Mucosa of rectum (tissue), 2 donors: ENCODE data around the gene RAB19.

Experiments used
- H3K27ac ChIP-seq, 2 donors: one replicate each; pipeline ENCODE4 v1.7.0; 2013; ENCODE audit warnings: inconsistent platforms in 2 of 2, low read depth in 2 of 2, low read length in 2 of 2
- H3K27me3 ChIP-seq, 2 donors: one replicate each; pipeline ENCODE4 v1.7.0; 2013; ENCODE audit warnings: low read length in 2 of 2; ENCODE audit not compliant: control insufficient read depth in 2 of 2, insufficient read depth in 2 of 2
- H3K36me3 ChIP-seq, 2 donors: one replicate each; pipeline ENCODE4 v1.7.0; 2013; ENCODE audit warnings: low read length in 2 of 2; ENCODE audit not compliant: control insufficient read depth in 2 of 2, insufficient read depth in 2 of 2
- H3K4me1 ChIP-seq, 2 donors: one replicate each; pipeline ENCODE4 v1.7.0; 2013; ENCODE audit warnings: low read length in 2 of 2, mild to moderate bottlenecking in 1 of 2; ENCODE audit not compliant: control insufficient read depth in 2 of 2, insufficient read depth in 2 of 2
- H3K4me3 ChIP-seq, 2 donors: one replicate each; pipeline ENCODE4 v1.7.0; 2013; ENCODE audit warnings: low read length in 2 of 2
- H3K9ac ChIP-seq, 2 donors: one replicate each; pipeline ENCODE4 v1.7.0; 2013; ENCODE audit warnings: low read length in 2 of 2, low read depth in 1 of 2, mild to moderate bottlenecking in 1 of 2
- H3K9me3 ChIP-seq, 2 donors: one replicate each; pipeline ENCODE4 v1.7.0; 2013; ENCODE audit warnings: low read length in 2 of 2; ENCODE audit not compliant: control insufficient read depth in 2 of 2
- donor health status: healthy.
- donor health status: Normal muscosa, but diverticular disease.

The RAB19 gene

DNA sequence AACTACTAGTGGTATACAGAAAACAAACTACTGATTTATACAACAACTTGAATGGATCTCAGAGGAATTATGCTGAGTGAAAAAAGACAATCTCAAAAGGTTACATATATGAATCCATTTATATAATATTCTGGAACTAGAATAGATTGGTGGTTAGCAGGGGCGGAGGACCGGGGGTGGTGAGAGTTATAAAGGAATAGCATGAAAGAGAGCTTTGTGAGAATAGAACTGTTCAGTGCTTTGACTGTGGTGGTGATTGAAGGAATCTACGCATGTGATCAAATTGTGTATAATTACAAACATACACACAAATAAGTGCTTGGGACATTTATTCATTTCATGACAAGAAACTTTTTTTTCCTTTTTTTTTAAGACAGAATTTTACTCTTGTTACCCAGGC, 19.6 kb downstream of the RAB19 start:
- no peak overlapping the region for H3K27ac ChIP-seq
- H3K9me3 ChIP-seq, result no peaks in the 10 kb centered on the region
- H3K4me1 ChIP-seq, result no peaks in the 10 kb centered on the region
- H3K4me3 ChIP-seq, result no peak overlapping the region
- H3K27me3 ChIP-seq, result no peaks in the 10 kb centered on the region
- H3K36me3 ChIP-seq, result peaks cover 0 to 7% of the 10 kb centered on the region in 2 donors
- no peak overlapping the region for H3K9ac ChIP-seq

DNA sequence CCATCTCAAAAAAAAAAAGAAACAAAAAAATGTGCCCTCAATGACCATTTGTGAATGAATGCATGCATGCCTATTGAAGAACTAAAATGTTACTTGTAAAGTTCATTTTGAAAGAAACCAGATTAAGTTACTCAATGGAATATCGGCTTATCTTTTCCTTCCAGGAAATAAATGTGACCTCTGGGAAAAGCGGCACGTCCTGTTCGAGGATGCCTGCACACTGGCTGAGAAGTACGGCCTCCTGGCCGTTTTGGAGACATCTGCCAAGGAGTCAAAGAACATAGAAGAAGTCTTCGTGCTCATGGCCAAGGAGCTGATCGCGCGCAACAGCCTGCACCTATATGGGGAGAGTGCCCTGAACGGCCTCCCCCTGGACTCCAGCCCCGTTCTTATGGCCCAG, 21.9 kb downstream of the RAB19 start:
- Histone ChIP-seq H3K9me3 (no peaks in the 10 kb centered on the region), H3K27ac (no peak overlapping the region), H3K4me1 (no peaks in the 10 kb centered on the region), H3K4me3 (no peak overlapping the region), H3K36me3 (peaks cover 0 to 7% of the 10 kb centered on the region in 2 donors), H3K9ac (no peak overlapping the region), H3K27me3 (no peaks in the 10 kb centered on the region)

DNA sequence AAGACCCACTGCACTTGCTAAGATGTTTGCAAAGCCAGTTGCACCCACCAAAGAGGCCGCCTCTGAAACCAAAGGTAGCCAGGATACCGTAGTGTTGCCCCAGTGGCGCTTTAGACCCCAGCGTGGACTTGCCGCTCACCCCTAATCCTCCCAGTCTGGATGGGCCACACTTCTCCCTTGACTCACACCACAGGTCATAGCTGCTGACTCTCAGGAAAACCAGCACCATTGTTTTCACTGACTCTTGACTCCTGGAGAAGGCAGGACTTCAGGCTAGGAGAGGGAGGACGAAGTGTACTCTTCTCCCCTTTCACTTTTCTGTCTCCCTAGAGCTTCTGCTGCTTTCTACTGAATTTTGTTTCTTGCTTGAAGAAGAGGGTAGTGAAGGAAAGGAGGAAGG, 22.3 kb downstream of the RAB19 start:
- no peak overlapping the region for H3K27ac ChIP-seq
- peaks cover 0 to 7% of the 10 kb centered on the region in 2 donors for H3K36me3 ChIP-seq
- no peaks in the 10 kb centered on the region for H3K27me3 ChIP-seq
- H3K4me3 ChIP-seq, result no peak overlapping the region
- H3K4me1 ChIP-seq, result no peaks in the 10 kb centered on the region
- no peaks in the 10 kb centered on the region for H3K9me3 ChIP-seq
- H3K9ac ChIP-seq, result no peak overlapping the region

DNA sequence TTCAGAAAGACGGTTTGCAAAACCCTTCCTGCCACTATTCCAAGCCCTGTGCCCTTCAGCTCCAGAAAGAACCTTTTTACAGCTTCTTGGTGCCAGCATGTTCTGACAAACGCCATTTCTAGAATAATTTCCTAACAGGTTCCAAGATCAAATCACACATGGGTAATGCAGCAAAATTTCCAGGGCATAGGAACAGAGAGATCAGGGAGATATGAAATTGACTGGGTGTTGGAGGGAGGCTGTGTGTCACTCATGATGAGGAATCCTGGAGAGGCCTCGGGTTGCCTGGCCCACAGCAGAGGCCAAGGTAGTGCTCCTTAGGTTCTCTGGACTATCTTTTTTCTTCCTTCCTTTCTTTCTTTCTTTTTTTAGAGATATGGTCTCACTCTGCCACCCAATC, 29.5 kb downstream of the RAB19 start:
- H3K9me3 ChIP-seq, result no peaks in the 10 kb centered on the region
- no peaks in the 10 kb centered on the region for H3K36me3 ChIP-seq
- no peak overlapping the region for H3K27ac ChIP-seq
- no peaks in the 10 kb centered on the region for H3K27me3 ChIP-seq
- H3K4me3 ChIP-seq, result no peak overlapping the region
- H3K9ac ChIP-seq, result no peak overlapping the region
- H3K4me1 ChIP-seq, result no peaks in the 10 kb centered on the region

DNA sequence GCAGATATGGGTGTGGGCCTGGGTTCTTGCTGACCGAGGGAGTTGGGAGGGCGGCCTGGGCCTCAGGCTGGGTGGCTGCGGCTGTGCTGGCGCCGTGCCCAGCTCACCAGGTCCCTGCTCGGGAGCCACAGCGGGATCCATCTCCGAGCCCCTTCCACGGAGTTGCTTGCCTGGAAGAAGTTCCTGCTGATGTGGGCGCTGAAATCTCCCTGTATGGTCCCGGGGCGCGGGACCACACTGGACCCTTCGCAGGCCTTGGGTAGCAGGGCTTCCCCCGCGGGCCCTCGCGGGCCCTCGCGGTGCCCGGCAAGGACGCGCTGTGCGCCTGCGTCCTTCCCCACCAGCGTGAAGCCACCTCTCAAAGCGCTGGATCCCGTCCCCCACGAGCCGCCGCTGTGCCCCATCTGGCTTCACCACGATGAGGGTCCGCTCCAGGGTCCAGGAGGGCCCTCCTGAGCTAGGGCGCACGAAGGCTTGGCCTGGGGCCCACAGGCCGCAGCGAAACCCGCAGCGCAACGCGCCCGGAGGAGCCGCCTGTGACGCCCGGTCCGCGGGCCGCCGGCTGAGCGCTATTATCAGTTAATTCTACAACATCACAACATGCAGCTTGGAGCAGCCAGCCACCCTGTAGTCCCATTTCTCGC, 31.5 kb downstream of the RAB19 start:
- Histone ChIP-seq H3K27me3 (no peaks in the 10 kb centered on the region), H3K4me1 (peaks cover 3 to 10% of the 10 kb centered on the region in 2 donors), H3K9ac (no peak overlapping the region), H3K27ac (no peak overlapping the region), H3K4me3 (no peak overlapping the region), H3K9me3 (no peaks in the 10 kb centered on the region), H3K36me3 (no peaks in the 10 kb centered on the region)

DNA sequence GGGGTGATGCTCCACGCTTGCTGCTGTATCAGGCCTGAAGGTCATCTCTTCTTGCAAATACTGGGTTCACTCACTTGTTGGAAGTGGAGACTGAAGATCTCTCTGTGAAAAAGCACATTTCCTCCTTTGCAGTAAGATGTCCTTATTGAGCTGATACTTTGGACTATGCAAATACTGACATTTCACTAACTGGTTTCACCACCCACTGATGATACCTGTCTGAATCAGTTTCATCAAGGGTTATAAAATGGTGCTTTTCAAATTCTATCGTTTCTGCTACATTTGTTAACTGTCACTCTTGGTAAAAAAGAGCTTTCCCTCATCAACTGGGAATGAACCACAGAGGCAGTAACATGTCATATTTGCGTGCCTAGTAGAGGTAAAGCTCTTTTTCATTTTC, 35.5 kb downstream of the RAB19 start:
- Histone ChIP-seq H3K4me3 (no peak overlapping the region), H3K4me1 (peaks cover 3 to 11% of the 10 kb centered on the region in 2 donors), H3K9me3 (no peaks in the 10 kb centered on the region), H3K27me3 (no peaks in the 10 kb centered on the region), H3K9ac (no peak overlapping the region), H3K27ac (peak overlapping the region; percentile 44 to 67), H3K36me3 (no peaks in the 10 kb centered on the region)

DNA sequence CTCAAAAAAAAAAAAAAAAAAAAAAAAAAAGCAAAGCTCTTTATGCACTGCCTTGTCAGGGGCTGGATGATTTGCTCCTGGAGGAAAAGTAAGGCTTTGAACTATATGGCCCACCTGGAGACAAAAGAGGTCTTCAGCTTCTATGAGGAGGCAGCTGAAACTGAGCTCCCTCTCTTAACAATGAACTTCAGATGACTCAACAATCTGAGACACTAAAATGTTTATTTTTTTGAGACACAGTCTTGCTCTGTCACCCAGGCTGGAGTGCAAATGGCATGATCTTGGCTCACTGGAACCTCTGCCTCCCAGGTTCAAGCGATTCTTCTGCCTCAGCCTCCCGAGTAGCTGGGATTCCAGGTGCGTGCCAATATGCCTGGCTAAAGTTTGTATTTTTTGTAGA, 36.7 kb downstream of the RAB19 start:
- H3K9ac ChIP-seq, result no peak overlapping the region
- H3K36me3 ChIP-seq, result no peaks in the 10 kb centered on the region
- H3K9me3 ChIP-seq, result no peaks in the 10 kb centered on the region
- no peaks in the 10 kb centered on the region for H3K27me3 ChIP-seq
- H3K27ac ChIP-seq, result no peak overlapping the region
- no peak overlapping the region for H3K4me3 ChIP-seq
- peaks cover 3 to 11% of the 10 kb centered on the region in 2 donors for H3K4me1 ChIP-seq

DNA sequence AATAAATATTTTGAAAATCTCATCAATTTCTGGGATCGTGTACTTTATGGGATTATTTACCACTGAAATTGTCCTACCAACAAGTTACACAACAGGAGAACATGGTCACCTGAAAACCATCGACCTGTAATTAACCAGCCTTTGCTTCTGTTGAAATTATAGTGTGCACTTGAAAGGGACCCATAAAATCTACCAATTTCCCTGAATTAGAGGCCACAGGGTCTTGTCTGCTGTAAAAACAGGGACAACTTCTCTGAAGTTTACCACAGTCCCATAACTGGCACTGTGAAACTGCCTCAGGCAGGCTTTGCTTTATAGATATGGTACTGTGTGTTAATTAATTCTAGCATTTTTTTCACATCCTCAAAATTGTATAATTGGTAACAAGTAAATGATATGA, 37.7 kb downstream of the RAB19 start:
- Histone ChIP-seq H3K4me3 (no peak overlapping the region), H3K9ac (no peak overlapping the region), H3K4me1 (peaks cover 3 to 11% of the 10 kb centered on the region in 2 donors), H3K27ac (no peak overlapping the region), H3K36me3 (no peaks in the 10 kb centered on the region), H3K27me3 (no peaks in the 10 kb centered on the region), H3K9me3 (no peaks in the 10 kb centered on the region)

DNA sequence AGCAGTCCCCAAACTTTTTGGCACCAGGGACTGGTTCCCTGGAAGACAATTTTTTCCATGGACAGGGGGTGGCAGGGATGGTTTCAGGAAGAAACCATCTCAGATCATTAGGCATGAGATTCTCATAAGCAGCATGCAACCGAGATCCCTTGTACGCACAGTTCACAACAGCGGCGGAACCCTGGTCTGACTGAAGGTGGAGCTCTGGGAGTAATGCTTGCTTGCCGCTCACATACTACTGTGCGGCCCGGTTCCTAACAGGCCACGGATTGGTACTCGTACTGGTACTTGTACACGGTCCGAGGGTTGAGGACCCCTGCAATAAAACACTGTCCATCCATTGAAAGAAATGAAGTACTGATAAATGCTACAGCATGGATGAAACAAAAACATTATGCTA, 42.6 kb downstream of the RAB19 start:
- Histone ChIP-seq H3K27ac (no peak overlapping the region), H3K27me3 (no peaks in the 10 kb centered on the region), H3K4me1 (peaks cover 6 to 13% of the 10 kb centered on the region in 2 donors), H3K4me3 (no peak overlapping the region), H3K9me3 (no peaks in the 10 kb centered on the region), H3K36me3 (peaks cover 0 to 8% of the 10 kb centered on the region in 2 donors), H3K9ac (no peak overlapping the region)

DNA sequence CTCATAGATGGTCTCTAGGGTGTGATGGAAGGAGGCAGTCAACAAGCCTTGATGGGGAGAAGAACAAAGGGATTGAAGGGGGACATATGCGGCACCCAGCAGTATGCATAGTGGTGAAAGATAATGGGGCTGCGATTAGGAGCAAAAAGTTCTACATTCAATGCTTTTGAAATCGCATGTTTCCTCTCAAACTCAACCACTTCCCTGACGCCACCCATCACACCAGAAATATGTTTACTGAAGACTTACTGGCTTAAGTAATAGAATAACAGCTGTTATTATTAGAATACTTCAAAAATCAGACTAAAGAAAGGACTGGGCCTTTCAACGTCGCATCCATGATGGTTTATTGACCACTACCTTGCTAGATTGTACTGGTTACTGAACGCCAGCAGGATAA, 44.0 kb downstream of the RAB19 start:
- H3K9ac ChIP-seq, result no peak overlapping the region
- no peaks in the 10 kb centered on the region for H3K9me3 ChIP-seq
- H3K4me3 ChIP-seq, result no peak overlapping the region
- H3K27ac ChIP-seq, result no peak overlapping the region
- peaks cover 14 to 23% of the 10 kb centered on the region in 2 donors for H3K4me1 ChIP-seq
- H3K27me3 ChIP-seq, result no peaks in the 10 kb centered on the region
- peaks cover 0 to 8% of the 10 kb centered on the region in 2 donors for H3K36me3 ChIP-seq
